ENCODE results near the gene DOCK2. TPM values are rescaled to one million over a fixed set of nuclear protein-coding genes. Genes with fewer than 3 reads are reported as not detected.

Gene DOCK2
- polyA plus RNA-seq, 1 of the 3 experiments (the other 2 are of a cell fraction), result 3.8 TPM

GRCh38 chr5:169964246-169964645, 327.2 kb downstream of the DOCK2 start (continued):
- no peak for TF ChIP-seq RAD21 (IDR thresholded peaks at IDR 0.05; ENCODE audit: low read length)

GRCh38 chr5:169970339-169970738, 333.3 kb downstream of the DOCK2 start:
- Histone ChIP-seq H3K79me2 (ENCODE audit: insufficient read depth) (peaks cover 91% of the 10 kb centered on the region), H3F3A (replicated peaks; ENCODE audit: insufficient read depth) (peaks cover 21% of the 10 kb centered on the region), H3K9me3 (no peaks in the 10 kb centered on the region), H3K4me3 (ENCODE audit: low read depth in 2 of 2, low read length in 1 of 2) (peak overlapping the region in 1 of 2 experiments; percentile 18; a peak in 1 of 4 replicates), H2AFZ (ENCODE audit: low read depth) (no peak overlapping the region), H3K4me2 (peak overlapping the region; percentile 70), H3K4me1 (ENCODE audit: control insufficient read depth in 1 of 2, insufficient read depth in 2 of 2, low read depth in 1 of 2, low read length in 1 of 2) (peaks cover 9 to 44% of the 10 kb centered on the region in 2 experiments), H3K27me3 (ENCODE audit: insufficient read depth) (no peaks in the 10 kb centered on the region), H4K20me1 (ENCODE audit: insufficient read depth) (no peaks in the 10 kb centered on the region), H3K9me2 (no peaks in the 10 kb centered on the region), H3K9ac (peak overlapping the region; percentile 64; the same call in 1 of the 2 replicates), H3K27ac (ENCODE audit: low read depth in 2 of 2, low read length in 1 of 2) (peak overlapping the region; percentile 53 to 96; a peak in 3 of 4 replicates), H3K36me3 (replicated peaks in 1 of 2; ENCODE audit: control insufficient read depth in 1 of 2, insufficient read depth in 2 of 2, low read length in 1 of 2) (peaks cover 0 to 11% of the 10 kb centered on the region in 2 experiments)
- DNase-seq, result no peak
- TF ChIP-seq, protein P1, sequence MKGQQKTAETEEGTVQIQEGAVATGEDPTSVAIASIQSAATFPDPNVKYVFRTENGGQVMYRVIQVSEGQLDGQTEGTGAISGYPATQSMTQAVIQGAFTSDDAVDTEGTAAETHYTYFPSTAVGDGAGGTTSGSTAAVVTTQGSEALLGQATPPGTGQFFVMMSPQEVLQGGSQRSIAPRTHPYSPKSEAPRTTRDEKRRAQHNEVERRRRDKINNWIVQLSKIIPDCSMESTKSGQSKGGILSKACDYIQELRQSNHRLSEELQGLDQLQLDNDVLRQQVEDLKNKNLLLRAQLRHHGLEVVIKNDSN (IDR thresholded peaks at IDR 0.05; ENCODE audit: borderline replicate concordance, low read depth), result 0 out of 2 replicates have a peak, but pooled peaks have one; percentile 3
- no peak for TF ChIP-seq IRF3 (IDR thresholded peaks at IDR 0.05; ENCODE audit: low read depth, low read length)
- ChIA-PET POLR2A (no interaction called here), CTCF (interaction anchor here (1.8 to 10.4 kb wide), 2 partner anchors 10 to 260 kb away, joined by 5 to 95 read pairs; partner anchors contain the start of gene INSYN2B)

DNA sequence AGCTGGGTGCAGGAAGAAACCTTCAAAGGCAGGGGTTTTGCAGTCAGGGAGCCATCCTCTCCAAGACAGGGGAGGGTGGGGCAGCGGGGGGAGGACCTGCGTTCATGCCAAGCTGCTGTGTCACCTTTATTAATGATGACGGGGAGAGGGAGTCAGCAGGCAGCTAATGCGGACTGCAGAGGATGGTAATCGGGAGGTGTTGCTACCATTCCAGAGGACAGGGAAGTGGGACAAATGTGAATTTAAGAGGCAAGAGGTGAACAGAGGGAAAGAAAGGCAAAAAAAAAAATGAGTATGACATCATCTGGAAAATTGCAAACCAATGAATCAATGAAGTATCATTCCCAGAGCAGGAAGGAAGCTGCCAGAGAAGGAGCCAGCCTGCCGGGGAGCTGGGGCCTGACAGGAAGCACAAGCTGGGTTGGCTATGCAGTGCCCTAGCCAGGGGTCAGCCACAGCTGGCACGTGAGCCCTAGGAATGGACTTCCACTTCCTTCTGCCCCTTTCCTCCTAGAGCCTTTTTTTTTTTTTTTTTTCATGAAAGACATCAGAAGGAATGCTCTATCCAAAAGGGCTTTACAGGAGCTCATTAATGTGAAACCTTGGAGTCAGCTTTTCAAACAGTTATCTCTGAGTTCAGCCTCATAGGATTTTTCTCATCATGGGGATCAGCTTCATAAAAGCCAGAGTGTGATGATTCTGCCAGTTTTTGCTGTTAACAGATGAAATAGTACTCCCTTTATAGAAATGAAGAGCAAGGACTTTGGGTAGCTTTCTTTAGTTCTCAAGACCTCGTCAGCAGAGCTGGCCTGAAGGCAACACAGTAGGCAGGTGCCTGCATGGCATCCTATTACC, 334.1 kb downstream of the DOCK2 start:
- Histone ChIP-seq H2AFZ (ENCODE audit: low read depth) (no peak overlapping the region), H4K20me1 (ENCODE audit: insufficient read depth) (no peaks in the 10 kb centered on the region), H3K4me2 (peak overlapping the region; percentile 70), H3F3A (replicated peaks; ENCODE audit: insufficient read depth) (peaks cover 21% of the 10 kb centered on the region), H3K27me3 (ENCODE audit: insufficient read depth) (no peaks in the 10 kb centered on the region), H3K9me3 (no peaks in the 10 kb centered on the region), H3K79me2 (ENCODE audit: insufficient read depth) (peaks cover 92% of the 10 kb centered on the region), H3K4me1 (ENCODE audit: control insufficient read depth in 1 of 2, insufficient read depth in 2 of 2, low read depth in 1 of 2, low read length in 1 of 2) (peaks cover 9 to 46% of the 10 kb centered on the region in 2 experiments), H3K27ac (ENCODE audit: low read depth in 2 of 2, low read length in 1 of 2) (peak overlapping the region; percentile 58 to 96; a peak in 3 of 4 replicates), H3K9me2 (no peaks in the 10 kb centered on the region), H3K36me3 (replicated peaks in 1 of 2; ENCODE audit: control insufficient read depth in 1 of 2, insufficient read depth in 2 of 2, low read length in 1 of 2) (peaks cover 0 to 6% of the 10 kb centered on the region in 2 experiments), H3K4me3 (ENCODE audit: low read depth in 2 of 2, low read length in 1 of 2) (peak overlapping the region in 1 of 2 experiments; percentile 18; a peak in 2 of 4 replicates), H3K9ac (peak overlapping the region; percentile 64)
- ChIA-PET POLR2A (interaction anchor here (0.6 kb wide), 1 partner anchor 403 kb away, joined by 3 read pairs; no protein-coding TSS in a partner anchor), CTCF (interaction anchor here (1.0 to 10.4 kb wide), 5 partner anchors 9 to 261 kb away, joined by 3 to 95 read pairs (median 5); partner anchors contain the start of gene INSYN2B)
- peak; percentile 24 for DNase-seq
- 17% methylated on average over 8 of the region's 8 CpGs for WGBS (ENCODE audit: low lambda C conversion rate)
- no peak for TF ChIP-seq MEF2A (IDR thresholded peaks at IDR 0.05; ENCODE audit: borderline replicate concordance, low read depth)
- TF ChIP-seq, protein P2, sequence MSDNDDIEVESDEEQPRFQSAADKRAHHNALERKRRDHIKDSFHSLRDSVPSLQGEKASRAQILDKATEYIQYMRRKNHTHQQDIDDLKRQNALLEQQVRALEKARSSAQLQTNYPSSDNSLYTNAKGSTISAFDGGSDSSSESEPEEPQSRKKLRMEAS (IDR thresholded peaks at IDR 0.05; ENCODE audit: low read depth), result peak; percentile 80
- peak; percentile 24; the same call in 1 of the 2 replicates for TF ChIP-seq POLR2AphosphoS5 (IDR thresholded peaks at IDR 0.05; ENCODE audit: low read depth, low read length)
- TF ChIP-seq, protein P3, sequence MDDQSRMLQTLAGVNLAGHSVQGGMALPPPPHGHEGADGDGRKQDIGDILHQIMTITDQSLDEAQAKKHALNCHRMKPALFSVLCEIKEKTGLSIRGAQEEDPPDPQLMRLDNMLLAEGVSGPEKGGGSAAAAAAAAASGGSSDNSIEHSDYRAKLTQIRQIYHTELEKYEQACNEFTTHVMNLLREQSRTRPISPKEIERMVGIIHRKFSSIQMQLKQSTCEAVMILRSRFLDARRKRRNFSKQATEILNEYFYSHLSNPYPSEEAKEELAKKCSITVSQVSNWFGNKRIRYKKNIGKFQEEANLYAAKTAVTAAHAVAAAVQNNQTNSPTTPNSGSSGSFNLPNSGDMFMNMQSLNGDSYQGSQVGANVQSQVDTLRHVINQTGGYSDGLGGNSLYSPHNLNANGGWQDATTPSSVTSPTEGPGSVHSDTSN (IDR thresholded peaks at IDR 0.05), result peak; percentile 71; the same call in 1 of the 2 replicates
- peak; percentile 53; the same call in 1 of the 2 replicates for TF ChIP-seq GABPA (IDR thresholded peaks at IDR 0.05; ENCODE audit: low read depth)
- TF ChIP-seq, protein P4, sequence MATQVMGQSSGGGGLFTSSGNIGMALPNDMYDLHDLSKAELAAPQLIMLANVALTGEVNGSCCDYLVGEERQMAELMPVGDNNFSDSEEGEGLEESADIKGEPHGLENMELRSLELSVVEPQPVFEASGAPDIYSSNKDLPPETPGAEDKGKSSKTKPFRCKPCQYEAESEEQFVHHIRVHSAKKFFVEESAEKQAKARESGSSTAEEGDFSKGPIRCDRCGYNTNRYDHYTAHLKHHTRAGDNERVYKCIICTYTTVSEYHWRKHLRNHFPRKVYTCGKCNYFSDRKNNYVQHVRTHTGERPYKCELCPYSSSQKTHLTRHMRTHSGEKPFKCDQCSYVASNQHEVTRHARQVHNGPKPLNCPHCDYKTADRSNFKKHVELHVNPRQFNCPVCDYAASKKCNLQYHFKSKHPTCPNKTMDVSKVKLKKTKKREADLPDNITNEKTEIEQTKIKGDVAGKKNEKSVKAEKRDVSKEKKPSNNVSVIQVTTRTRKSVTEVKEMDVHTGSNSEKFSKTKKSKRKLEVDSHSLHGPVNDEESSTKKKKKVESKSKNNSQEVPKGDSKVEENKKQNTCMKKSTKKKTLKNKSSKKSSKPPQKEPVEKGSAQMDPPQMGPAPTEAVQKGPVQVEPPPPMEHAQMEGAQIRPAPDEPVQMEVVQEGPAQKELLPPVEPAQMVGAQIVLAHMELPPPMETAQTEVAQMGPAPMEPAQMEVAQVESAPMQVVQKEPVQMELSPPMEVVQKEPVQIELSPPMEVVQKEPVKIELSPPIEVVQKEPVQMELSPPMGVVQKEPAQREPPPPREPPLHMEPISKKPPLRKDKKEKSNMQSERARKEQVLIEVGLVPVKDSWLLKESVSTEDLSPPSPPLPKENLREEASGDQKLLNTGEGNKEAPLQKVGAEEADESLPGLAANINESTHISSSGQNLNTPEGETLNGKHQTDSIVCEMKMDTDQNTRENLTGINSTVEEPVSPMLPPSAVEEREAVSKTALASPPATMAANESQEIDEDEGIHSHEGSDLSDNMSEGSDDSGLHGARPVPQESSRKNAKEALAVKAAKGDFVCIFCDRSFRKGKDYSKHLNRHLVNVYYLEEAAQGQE (IDR thresholded peaks at IDR 0.05; ENCODE audit: low read depth, low read length), result peak; percentile 40
- TF ChIP-seq NFIC (IDR thresholded peaks at IDR 0.05; ENCODE audit: borderline replicate concordance), result peak; percentile 78
- TF ChIP-seq EP300 (IDR thresholded peaks at IDR 0.05; ENCODE audit: borderline replicate concordance in 1 of 2, low read depth in 1 of 2, low read length in 1 of 2), result peak in 1 of 2 experiments; percentile 96; a peak in 2 of 4 replicates
- peak; percentile 81 for TF ChIP-seq FOSL2 (IDR thresholded peaks at IDR 0.05; ENCODE audit: borderline replicate concordance, low read depth)
- no peak for TF ChIP-seq NRF1 (IDR thresholded peaks at IDR 0.05; ENCODE audit: low read depth, low read length)
- peak; percentile 86 for TF ChIP-seq JUND (IDR thresholded peaks at IDR 0.05)
- peak; percentile 83 for TF ChIP-seq RXRA (IDR thresholded peaks at IDR 0.05; ENCODE audit: borderline replicate concordance, low read depth)
- TF ChIP-seq ELF1 (IDR thresholded peaks at IDR 0.05), result peak; percentile 55
- TF ChIP-seq TEAD4 (IDR thresholded peaks at IDR 0.05; ENCODE audit: borderline replicate concordance, insufficient read depth), result peak; percentile 87

Measured in SK-N-SH (cell line).